Raji (cell line): Measurements from ENCODE around the gene KCNQ1OT1.

Experiments used
- POLR2A ChIP-seq: IDR thresholded peaks from 2 replicates; pipeline ENCODE4 v1.6.1; 2011; ENCODE audit warnings: low read depth, low read length, control low read depth; ENCODE audit not compliant: insufficient read depth

The KCNQ1OT1 gene

GRCh38 chr11:2666828-2667570 is 32.8 kb downstream of the KCNQ1OT1 start:
- no peak for TF ChIP-seq POLR2A

DNA sequence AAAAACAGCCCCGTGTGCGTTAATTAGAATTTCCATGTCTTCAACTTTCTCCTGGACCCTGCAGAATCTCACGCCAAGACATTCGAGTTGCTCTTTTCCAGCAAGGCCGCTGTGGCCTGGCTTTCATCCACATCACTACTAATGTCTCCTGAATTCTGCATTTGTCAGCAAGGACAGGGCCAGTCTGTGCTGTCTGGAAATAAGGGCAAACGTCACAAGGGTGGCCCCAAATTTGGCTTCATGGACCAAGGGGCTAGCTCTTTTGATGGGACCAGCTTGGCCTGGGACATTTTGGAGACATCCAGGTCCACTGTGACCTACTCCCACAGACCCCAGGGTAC is 33.4 kb downstream of the KCNQ1OT1 start:
- TF ChIP-seq POLR2A, result no peak

- no peak for TF ChIP-seq POLR2A
These were observed 34.0 kb downstream of the KCNQ1OT1 start for GRCh38 chr11:2665526-2666400.

DNA sequence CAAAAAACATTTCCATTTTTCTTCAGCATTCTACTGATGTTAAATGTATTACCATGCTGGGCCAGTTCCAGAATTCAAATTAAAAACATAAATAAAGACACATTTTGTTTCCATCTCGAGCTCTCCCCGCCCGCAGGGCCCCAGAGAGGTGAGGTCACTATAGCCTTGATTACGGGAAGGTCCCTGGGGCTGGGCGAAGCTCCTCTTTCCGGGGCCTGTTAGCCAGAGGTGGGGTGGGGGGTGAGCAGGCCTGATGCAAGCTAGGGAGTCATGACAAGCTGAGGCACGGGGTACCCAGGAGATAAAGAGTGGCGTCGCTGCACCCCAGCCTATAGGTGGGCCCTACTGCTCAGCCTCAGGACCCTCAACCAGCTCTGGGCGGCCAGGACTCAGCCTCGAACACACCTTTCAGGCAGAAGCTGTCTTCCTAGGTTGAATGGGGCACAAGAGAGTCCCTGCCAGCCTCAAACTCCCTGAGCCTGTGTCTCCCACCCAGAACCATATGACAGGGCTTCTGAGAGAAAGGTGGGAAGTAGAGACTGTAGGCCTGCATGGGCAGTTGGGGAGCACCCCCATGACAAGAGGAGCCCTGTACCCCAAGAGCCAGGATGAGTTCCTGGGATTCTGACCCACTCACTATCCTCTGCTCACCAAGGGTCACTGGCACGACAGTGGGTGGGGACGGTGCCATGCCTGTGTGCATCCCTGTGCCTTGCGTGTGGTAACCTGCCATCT is 34.8 kb downstream of the KCNQ1OT1 start:
- TF ChIP-seq POLR2A, result no peak

GRCh38 chr11:2664376-2664775 is 35.4 kb downstream of the KCNQ1OT1 start:
- no peak for TF ChIP-seq POLR2A

- TF ChIP-seq POLR2A, result no peak
These were observed 35.9 kb downstream of the KCNQ1OT1 start for GRCh38 chr11:2663915-2664314.

- no peak for TF ChIP-seq POLR2A
These were observed 36.3 kb downstream of the KCNQ1OT1 start for GRCh38 chr11:2663506-2663905.

GRCh38 chr11:2662430-2663299 is 37.1 kb downstream of the KCNQ1OT1 start:
- no peak for TF ChIP-seq POLR2A

- TF ChIP-seq POLR2A, result no peak
These were observed 37.8 kb downstream of the KCNQ1OT1 start for GRCh38 chr11:2662024-2662312.

DNA sequence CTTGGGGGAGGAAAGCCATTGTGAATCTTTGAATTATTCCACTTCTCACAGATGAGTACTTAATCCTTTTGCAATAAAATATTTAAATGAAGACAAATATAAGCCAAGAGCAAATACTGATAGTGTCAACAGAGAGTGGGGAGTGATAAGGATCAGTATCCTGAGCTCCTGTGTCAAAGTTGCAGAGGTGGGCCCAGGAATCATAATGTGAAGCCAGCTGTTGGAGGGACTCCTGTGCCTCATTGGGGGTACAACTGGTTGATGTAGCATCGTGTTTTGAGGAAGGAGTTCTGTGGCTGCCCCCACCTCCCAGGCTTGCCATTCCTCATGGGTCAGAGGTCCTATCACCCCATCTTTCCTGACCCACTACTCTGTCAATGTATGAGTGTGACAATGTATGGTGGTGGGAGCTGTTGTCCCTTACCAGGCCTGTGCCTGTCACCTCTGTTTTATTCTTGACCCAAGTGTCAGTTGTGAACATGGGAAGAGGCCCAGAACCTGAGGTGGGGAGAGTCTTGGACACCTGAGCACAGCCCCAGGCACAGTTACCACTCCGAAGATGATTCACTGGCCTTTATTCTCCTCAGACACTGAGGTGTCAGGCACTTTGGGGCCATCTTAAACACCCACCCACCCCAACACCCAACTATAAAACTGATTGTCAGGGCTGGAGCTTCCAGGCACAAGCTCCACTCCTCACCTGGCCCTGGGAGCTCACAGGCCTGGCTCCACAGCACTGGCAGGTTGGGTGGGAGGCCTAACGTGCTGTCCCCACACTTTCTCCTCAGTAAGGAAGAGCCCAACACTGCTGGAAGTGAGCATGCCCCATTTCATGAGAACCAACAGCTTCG is 38.4 kb downstream of the KCNQ1OT1 start:
- no peak for TF ChIP-seq POLR2A

- TF ChIP-seq POLR2A, result no peak
These were observed 39.3 kb downstream of the KCNQ1OT1 start for GRCh38 chr11:2660357-2660939.

DNA sequence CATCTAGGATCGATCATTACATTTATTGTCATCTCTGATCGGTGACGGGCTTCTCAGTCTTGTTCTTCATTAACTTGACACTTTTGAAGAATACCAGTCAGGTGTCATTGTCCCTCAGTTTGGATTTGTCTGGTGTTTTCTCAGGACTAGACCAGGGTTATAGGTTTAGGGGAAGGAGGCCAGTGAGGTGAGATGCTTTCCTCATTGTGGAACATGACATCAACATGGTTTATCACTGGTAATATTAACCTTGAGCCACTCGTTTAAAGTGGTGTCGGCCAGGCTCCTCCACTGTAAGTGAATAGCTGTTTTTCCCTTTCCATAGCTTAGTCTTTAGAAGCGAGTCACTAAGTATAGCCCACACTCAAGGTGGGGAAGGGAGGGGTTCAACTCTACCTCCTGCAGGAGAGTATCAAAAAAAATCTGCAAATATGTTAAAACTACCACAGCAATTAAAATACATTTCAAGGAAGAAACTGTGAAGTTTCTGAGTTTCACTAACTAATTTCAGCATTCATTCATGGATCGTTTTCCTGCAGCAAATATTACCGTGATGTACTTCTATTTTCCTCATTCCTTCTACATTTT is 42.0 kb downstream of the KCNQ1OT1 start:
- TF ChIP-seq POLR2A, result no peak

DNA sequence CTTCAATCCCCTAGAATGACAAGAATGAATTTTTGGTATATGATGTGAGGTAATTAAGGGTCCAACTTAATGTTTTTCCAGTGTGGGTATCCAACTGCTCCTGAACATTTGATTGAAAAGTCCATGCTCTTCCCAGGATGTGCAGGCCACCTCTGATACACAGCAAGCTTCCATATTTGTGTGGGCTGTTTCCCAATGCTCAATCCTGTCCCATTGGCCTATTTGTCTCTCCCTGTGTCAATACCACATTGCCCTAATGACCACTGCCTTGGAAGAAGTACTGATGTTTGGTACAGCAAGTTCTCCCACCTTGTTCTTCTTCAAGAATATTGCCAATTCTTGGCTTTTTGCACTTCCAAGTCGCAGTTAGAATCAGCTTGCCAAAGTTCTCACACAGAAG is 42.9 kb downstream of the KCNQ1OT1 start:
- TF ChIP-seq POLR2A, result no peak
